Neural progenitor cell (in vitro differentiated cells): ENCODE data around the gene ARNT2. TPM values are rescaled to one million over a fixed set of nuclear protein-coding genes. Genes with fewer than 3 reads are reported as not detected.

ENCODE experiments used
- DNase-seq: peaks from one replicate; pipeline ENCODE4 v3.0.0-alpha.2; 2016; ENCODE audit warnings: low spot score
- H2AFZ ChIP-seq: fragments of 200-600 bp; sonication (generic); replicated peaks from 2 replicates; pipeline ENCODE4 v1.6.1; 2016; ENCODE audit warnings: antibody characterized with exemption
- H3F3A ChIP-seq: fragments of 200-600 bp; sonication (generic); 2 replicates; pipeline ENCODE4 v1.6.1; 2016; ENCODE audit warnings: antibody characterized with exemption, low read depth
- H3K27ac ChIP-seq: fragments of 200-600 bp; sonication (generic); 2 replicates; pipeline ENCODE4 v1.5.1; 2016; ENCODE audit warnings: mild to moderate bottlenecking
- H3K27me3 ChIP-seq: fragments of 200-600 bp; sonication (generic); 2 replicates; pipeline ENCODE4 v1.6.1; 2016; ENCODE audit warnings: mild to moderate bottlenecking, moderate library complexity
- H3K36me3 ChIP-seq: fragments of 200-600 bp; sonication (generic); 2 replicates; pipeline ENCODE4 v1.5.1; 2016
- H3K4me1 ChIP-seq: fragments of 200-600 bp; sonication (generic); 2 replicates; pipeline ENCODE4 v1.6.1; 2016; ENCODE audit warnings: mixed run types
- H3K4me2 ChIP-seq: fragments of 200-600 bp; sonication (generic); 2 replicates; pipeline ENCODE4 v1.6.1; 2016
- H3K4me3 ChIP-seq: fragments of 200-600 bp; sonication (generic); 2 replicates; pipeline ENCODE4 v1.5.1; 2016
- H3K79me2 ChIP-seq: fragments of 200-600 bp; sonication (generic); 2 replicates; pipeline ENCODE4 v1.6.1; 2016; ENCODE audit warnings: low read depth
- H3K9ac ChIP-seq: fragments of 200-600 bp; sonication (generic); 2 replicates; pipeline ENCODE4 v1.6.1; 2016
- H3K9me3 ChIP-seq: fragments of 200-600 bp; sonication (generic); 2 replicates; pipeline ENCODE4 v1.5.1; 2016; ENCODE audit warnings: low read depth
- H4K20me1 ChIP-seq: fragments of 200-600 bp; sonication (generic); 2 replicates; pipeline ENCODE4 v1.6.1; 2016; ENCODE audit warnings: low read depth
- H3K27ac Mint-ChIP-seq: 3 replicates; pipeline ENCODE4 v1.8.0; 2021; ENCODE audit warnings: mixed read lengths
- H3K27me3 Mint-ChIP-seq: 2 replicates; pipeline ENCODE4 v1.8.0; 2022; ENCODE audit warnings: low read depth, mild to moderate bottlenecking, inconsistent platforms, moderate library complexity, mixed read lengths; ENCODE audit not compliant: insufficient read depth
- H3K36me3 Mint-ChIP-seq: 3 replicates; pipeline ENCODE4 v1.8.0; 2021; ENCODE audit warnings: mixed read lengths
- H3K4me1 Mint-ChIP-seq: 3 replicates; pipeline ENCODE4 v1.8.0; 2021; ENCODE audit warnings: mixed read lengths
- H3K4me3 Mint-ChIP-seq: 3 replicates; pipeline ENCODE4 v1.8.0; 2021; ENCODE audit warnings: mild to moderate bottlenecking, moderate library complexity, mixed read lengths
- H3K9me3 Mint-ChIP-seq: 3 replicates; pipeline ENCODE4 v1.8.0; 2020; ENCODE audit warnings: mixed read lengths
- CTCF ChIP-seq: fragments of 200-600 bp; sonication (generic); IDR thresholded peaks from 2 replicates; pipeline ENCODE4 v1.5.1; 2017; ENCODE audit warnings: antibody characterized with exemption, mild to moderate bottlenecking
- EZH2 ChIP-seq: fragments of 200-600 bp; sonication (generic); IDR thresholded peaks from 2 replicates; pipeline ENCODE4 v1.6.1; 2017; ENCODE audit warnings: antibody characterized with exemption, mild to moderate bottlenecking, moderate library complexity
- EZH2phosphoT487 ChIP-seq: fragments of 200-600 bp; sonication (generic); IDR thresholded peaks from 2 replicates; pipeline ENCODE4 v1.6.1; 2017; ENCODE audit warnings: antibody characterized with exemption
- total RNA-seq: library from RNA; depleted of rRNA; stranded (reverse); fragments of >200 nt; gene quantifications from 2 replicates; pipeline ENCODE4 v1.2.3, GENCODE V29; 2015; ENCODE audit warnings: low replicate concordance

Gene ARNT2
- total RNA-seq, 1 donor from 2014 or later: 15.7 TPM

- no peaks in the 10 kb centered on the region for H3F3A ChIP-seq
- Mint-ChIP-seq H3K4me1 (no peaks in the 10 kb centered on the region), H3K9me3 (no peaks in the 10 kb centered on the region), H3K27me3 (no peaks in the 10 kb centered on the region), H3K36me3 (peaks cover 23% of the 10 kb centered on the region), H3K4me3 (no peak overlapping the region), H3K27ac (no peak overlapping the region)
- no peak for DNase-seq
- H3K9me3 ChIP-seq: no peaks in the 10 kb centered on the region
- H3K27me3 ChIP-seq: no peaks in the 10 kb centered on the region
- no peak overlapping the region for H3K27ac ChIP-seq
- H3K9ac ChIP-seq: no peak overlapping the region
- peaks cover 5% of the 10 kb centered on the region for H3K4me1 ChIP-seq
- no peaks in the 10 kb centered on the region for H3K79me2 ChIP-seq
- H3K4me2 ChIP-seq: no peak overlapping the region
- no peak overlapping the region for H3K4me3 ChIP-seq
- H4K20me1 ChIP-seq: no peaks in the 10 kb centered on the region
- H3K36me3 ChIP-seq: peaks cover 5% of the 10 kb centered on the region
- H2AFZ ChIP-seq: no peak overlapping the region
- TF ChIP-seq EZH2: no peak
- no peak for TF ChIP-seq EZH2phosphoT487
- TF ChIP-seq CTCF: no peak
Measured at GRCh38 chr15:80506286-80506893, 102.2 kb downstream of the ARNT2 start.

GRCh38 chr15:80507131-80507530 lies 102.9 kb downstream of the ARNT2 start:
- H3K27ac Mint-ChIP-seq: no peak overlapping the region
- Histone ChIP-seq H3K9me3 (no peaks in the 10 kb centered on the region), H3K4me1 (no peaks in the 10 kb centered on the region), H3K9ac (no peak overlapping the region), H3K79me2 (no peaks in the 10 kb centered on the region), H3F3A (no peaks in the 10 kb centered on the region), H3K36me3 (peaks cover 5% of the 10 kb centered on the region), H4K20me1 (no peaks in the 10 kb centered on the region), H2AFZ (no peak overlapping the region), H3K4me3 (no peak overlapping the region), H3K27ac (no peak overlapping the region), H3K4me2 (no peak overlapping the region), H3K27me3 (no peaks in the 10 kb centered on the region)
- TF ChIP-seq EZH2phosphoT487 (no peak), CTCF (no peak), EZH2 (no peak)
- H3K27me3 Mint-ChIP-seq: no peaks in the 10 kb centered on the region
- no peaks in the 10 kb centered on the region for H3K9me3 Mint-ChIP-seq
- no peak for DNase-seq
- H3K36me3 Mint-ChIP-seq: peaks cover 25% of the 10 kb centered on the region
- H3K4me1 Mint-ChIP-seq: no peaks in the 10 kb centered on the region
- no peak overlapping the region for H3K4me3 Mint-ChIP-seq

GRCh38 chr15:80507638-80508316 lies 103.6 kb downstream of the ARNT2 start:
- H3K4me2 ChIP-seq: no peak overlapping the region
- H3K9ac ChIP-seq: no peak overlapping the region
- peaks cover 5% of the 10 kb centered on the region for H3K36me3 ChIP-seq
- no peak overlapping the region for H3K27ac ChIP-seq
- no peak for TF ChIP-seq CTCF
- no peak for TF ChIP-seq EZH2phosphoT487
- no peak for TF ChIP-seq EZH2
- H4K20me1 ChIP-seq: no peaks in the 10 kb centered on the region
- no peak overlapping the region for H2AFZ ChIP-seq
- no peak overlapping the region for H3K4me3 Mint-ChIP-seq
- no peaks in the 10 kb centered on the region for H3K4me1 Mint-ChIP-seq
- H3K9me3 ChIP-seq: no peaks in the 10 kb centered on the region
- no peak overlapping the region for H3K27ac Mint-ChIP-seq
- H3K4me1 ChIP-seq: no peaks in the 10 kb centered on the region
- DNase-seq: no peak
- H3K36me3 Mint-ChIP-seq: peaks cover 22% of the 10 kb centered on the region
- H3K79me2 ChIP-seq: no peaks in the 10 kb centered on the region
- no peaks in the 10 kb centered on the region for H3K27me3 ChIP-seq
- H3K27me3 Mint-ChIP-seq: no peaks in the 10 kb centered on the region
- H3F3A ChIP-seq: no peaks in the 10 kb centered on the region
- H3K4me3 ChIP-seq: no peak overlapping the region
- no peaks in the 10 kb centered on the region for H3K9me3 Mint-ChIP-seq
